Measurements from ENCODE around the gene MMEL1. TPM values are rescaled to one million over a fixed set of nuclear protein-coding genes. Genes with fewer than 3 reads are reported as not detected.
"Not testable (repeated sequence)": the region's sequence is repeated elsewhere in the genome, so short reads cannot be mapped to it uniquely, and the experiment has no call there.

Gene MMEL1
- total RNA-seq, 2 experiments from 2014 or later, result 0.67 to 1.8 TPM

DNA sequence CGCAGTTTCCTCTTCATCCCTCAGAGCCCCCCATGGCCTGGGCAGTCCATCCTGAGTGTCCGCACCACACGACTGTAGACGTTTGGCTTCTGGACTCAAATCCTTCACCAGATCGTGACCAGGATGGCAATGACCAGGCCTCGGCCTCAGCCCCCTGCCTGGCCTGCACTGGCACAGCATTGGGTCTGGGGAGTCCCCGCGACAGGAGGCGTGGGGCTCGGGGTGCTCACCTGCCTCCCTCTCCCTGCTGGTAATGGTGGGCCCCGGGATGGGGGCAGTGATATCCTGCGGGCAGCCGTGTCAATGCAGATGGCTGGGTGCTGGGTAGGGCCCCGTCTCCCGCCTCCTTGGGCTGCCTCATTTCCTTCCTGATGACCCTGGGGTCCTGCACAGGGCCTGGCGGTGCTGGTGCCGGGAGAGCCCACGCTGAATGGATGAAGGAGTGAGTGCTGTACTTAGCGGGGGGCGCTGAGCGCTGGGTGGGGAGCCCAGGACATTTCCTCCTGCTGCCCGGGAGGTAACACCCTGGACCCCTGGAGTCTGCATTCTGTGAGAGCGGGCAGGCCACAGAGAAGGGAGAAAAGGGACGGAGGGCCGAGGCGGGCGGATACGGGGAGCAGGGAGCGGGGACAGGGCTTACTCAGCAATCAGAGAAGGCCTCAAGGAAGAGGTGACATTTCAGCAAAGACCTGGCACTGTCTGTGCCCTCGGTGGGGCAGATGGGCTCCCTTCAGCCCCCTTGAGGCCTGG is 78.8 kb downstream of the MMEL1 start:
- ChIA-PET CTCF (interaction anchor here (1.0 to 3.0 kb wide), 3 partner anchors 31 to 90 kb away, joined by 3 to 38 read pairs (median 5); no protein-coding TSS in a partner anchor), POLR2A (interaction anchor here (5.7 kb wide), 1 partner anchor 32 kb away, joined by 133 read pairs; the partner anchor contains the start of gene PRXL2B)
- Mint-ChIP-seq H3K4me3 (peak overlapping the region; percentile 97), H3K9me3 (no peaks in the 10 kb centered on the region), H3K36me3 (ENCODE audit: low read depth) (peaks cover 19% of the 10 kb centered on the region), H3K4me1 (ENCODE audit: low read depth) (peaks cover 35% of the 10 kb centered on the region), H3K27me3 (no peaks in the 10 kb centered on the region), H3K27ac (peak overlapping the region; percentile 98)
- no peak for ATAC-seq (ENCODE audit: poor library complexity)
- Histone ChIP-seq H3K36me3 (ENCODE audit: insufficient read depth, low read length) (peaks cover 16% of the 10 kb centered on the region), H3K4me3 (ENCODE audit: low read length) (no peak overlapping the region), H3K9me3 (ENCODE audit: control insufficient read depth in 1 of 2, insufficient read depth in 1 of 2, low read length in 2 of 2) (no peaks in the 10 kb centered on the region), H3K27ac (ENCODE audit: low read depth in 1 of 2, low read length in 2 of 2) (no peak overlapping the region), H3K27me3 (ENCODE audit: control insufficient read depth in 1 of 2, insufficient read depth in 2 of 2, low read length in 2 of 2) (no peaks in the 10 kb centered on the region), H3K4me1 (ENCODE audit: insufficient read depth, low read length) (peaks cover 59% of the 10 kb centered on the region)
- TF ChIP-seq CTCF (IDR thresholded peaks at IDR 0.05), result no peak
- intact Hi-C loops (cut with DNase I, micrococcal nuclease), result no loop called here
- DNase-seq, result no peak

DNA sequence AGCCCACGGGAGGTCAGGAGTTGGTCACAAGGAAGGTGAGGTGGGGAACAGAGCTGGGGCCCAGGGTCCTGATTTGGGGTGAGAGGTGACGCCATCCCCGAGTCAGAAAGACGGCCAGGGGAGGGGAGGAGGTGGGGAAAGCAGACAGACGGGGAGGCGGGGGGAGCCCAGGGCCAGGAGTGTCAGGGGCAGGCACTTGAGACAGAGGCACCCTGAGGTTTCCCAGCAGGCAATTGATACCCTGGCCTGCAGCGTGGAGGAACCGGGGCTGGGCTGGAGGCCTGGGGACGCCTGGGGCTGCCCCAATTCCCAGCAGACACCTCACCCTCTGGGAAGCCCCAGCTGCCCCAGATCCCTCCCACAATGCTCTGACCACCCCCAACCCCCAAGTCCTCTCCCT is 79.7 kb downstream of the MMEL1 start:
- POLR2A ChIA-PET; H3K27ac Mint-ChIP-seq; ATAC-seq (ENCODE audit: poor library complexity); H3K9me3 Mint-ChIP-seq; CTCF ChIA-PET; H3K9me3 ChIP-seq (ENCODE audit: control insufficient read depth in 1 of 2, insufficient read depth in 1 of 2, low read length in 2 of 2); H3K27ac ChIP-seq (ENCODE audit: low read depth in 1 of 2, low read length in 2 of 2); H3K4me3 Mint-ChIP-seq; intact Hi-C loops (cut with DNase I, micrococcal nuclease); H3K27me3 ChIP-seq (ENCODE audit: control insufficient read depth in 1 of 2, insufficient read depth in 2 of 2, low read length in 2 of 2); H3K4me3 ChIP-seq (ENCODE audit: low read length); H3K36me3 ChIP-seq (ENCODE audit: insufficient read depth, low read length); H3K27me3 Mint-ChIP-seq; DNase-seq: not testable (repeated sequence)
- peaks cover 42% of the 10 kb centered on the region for H3K4me1 Mint-ChIP-seq (ENCODE audit: low read depth)
- peaks cover 58% of the 10 kb centered on the region for H3K4me1 ChIP-seq (ENCODE audit: insufficient read depth, low read length)
- H3K36me3 Mint-ChIP-seq (ENCODE audit: low read depth), result peaks cover 13% of the 10 kb centered on the region

DNA sequence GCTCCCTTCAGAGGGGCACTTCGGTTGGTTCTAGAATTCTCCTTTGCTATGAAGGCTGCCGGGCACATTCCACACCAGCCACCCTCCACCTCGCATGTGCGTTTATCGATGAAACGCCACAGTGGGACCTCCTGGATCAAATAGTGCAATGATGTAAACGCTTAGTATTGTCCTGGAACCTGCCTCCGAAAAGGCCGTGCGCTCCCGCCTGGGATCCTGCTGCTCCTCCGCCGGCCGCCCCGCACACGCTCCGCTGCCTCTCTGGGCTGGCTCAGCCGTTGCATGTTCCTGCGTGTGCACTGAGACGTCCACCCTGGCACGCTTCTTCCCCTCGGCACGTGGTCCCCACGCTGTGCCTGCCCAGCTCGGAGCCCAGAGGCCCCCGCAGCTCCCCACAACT is 80.6 kb downstream of the MMEL1 start:
- no peak overlapping the region for H3K27ac ChIP-seq (ENCODE audit: low read depth in 1 of 2, low read length in 2 of 2)
- no peak for TF ChIP-seq CTCF (IDR thresholded peaks at IDR 0.05)
- CTCF ChIA-PET, result no interaction called here
- Mint-ChIP-seq H3K27ac (no peak overlapping the region), H3K27me3 (no peaks in the 10 kb centered on the region), H3K4me3 (no peak overlapping the region), H3K9me3 (no peaks in the 10 kb centered on the region), H3K36me3 (ENCODE audit: low read depth) (peaks cover 13% of the 10 kb centered on the region), H3K4me1 (ENCODE audit: low read depth) (peaks cover 41% of the 10 kb centered on the region)
- DNase-seq, result no peak
- H3K36me3 ChIP-seq (ENCODE audit: insufficient read depth, low read length), result no peaks in the 10 kb centered on the region
- H3K27me3 ChIP-seq (ENCODE audit: control insufficient read depth in 1 of 2, insufficient read depth in 2 of 2, low read length in 2 of 2), result no peaks in the 10 kb centered on the region
- POLR2A ChIA-PET, result no interaction called here
- no peak for ATAC-seq (ENCODE audit: poor library complexity)
- intact Hi-C loops (cut with DNase I, micrococcal nuclease), result no loop called here
- H3K4me3 ChIP-seq (ENCODE audit: low read length), result no peak overlapping the region
- H3K9me3 ChIP-seq (ENCODE audit: control insufficient read depth in 1 of 2, insufficient read depth in 1 of 2, low read length in 2 of 2), result no peaks in the 10 kb centered on the region
- H3K4me1 ChIP-seq (ENCODE audit: insufficient read depth, low read length), result peaks cover 58% of the 10 kb centered on the region

DNA sequence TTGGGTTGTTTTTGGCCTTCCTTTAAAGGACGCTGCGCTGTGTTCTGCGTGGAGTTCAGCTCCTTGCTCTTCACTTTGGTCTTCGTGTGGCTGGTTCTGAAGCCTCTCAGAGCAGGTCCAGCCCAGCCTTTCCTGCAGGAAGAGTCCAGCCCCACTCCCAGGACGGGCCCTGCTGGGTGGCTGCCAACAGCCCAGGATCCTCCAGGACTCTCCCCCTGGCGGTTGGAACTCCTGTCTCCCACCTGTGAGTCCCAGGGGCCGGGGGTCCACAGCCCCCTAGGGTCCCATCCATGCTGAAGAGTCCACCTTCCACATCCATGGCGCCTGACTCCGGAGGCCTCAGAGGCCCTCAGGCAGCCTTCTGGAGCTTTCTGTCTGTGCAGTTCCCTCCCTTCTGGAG is 81.3 kb downstream of the MMEL1 start:
- H3K27me3 ChIP-seq (ENCODE audit: control insufficient read depth in 1 of 2, insufficient read depth in 2 of 2, low read length in 2 of 2); H3K27ac ChIP-seq (ENCODE audit: low read depth in 1 of 2, low read length in 2 of 2); H3K4me3 Mint-ChIP-seq; H3K9me3 ChIP-seq (ENCODE audit: control insufficient read depth in 1 of 2, insufficient read depth in 1 of 2, low read length in 2 of 2); H3K4me3 ChIP-seq (ENCODE audit: low read length); intact Hi-C loops (cut with DNase I, micrococcal nuclease); H3K9me3 Mint-ChIP-seq; ATAC-seq (ENCODE audit: poor library complexity); POLR2A ChIA-PET; H3K36me3 ChIP-seq (ENCODE audit: insufficient read depth, low read length); CTCF ChIA-PET; H3K27me3 Mint-ChIP-seq; DNase-seq: not testable (repeated sequence)
- Mint-ChIP-seq H3K4me1 (ENCODE audit: low read depth) (peaks cover 45% of the 10 kb centered on the region), H3K36me3 (ENCODE audit: low read depth) (peaks cover 17% of the 10 kb centered on the region), H3K27ac (peak overlapping the region; percentile 71)
- peaks cover 55% of the 10 kb centered on the region for H3K4me1 ChIP-seq (ENCODE audit: insufficient read depth, low read length)

- H3K27ac ChIP-seq (ENCODE audit: low read depth in 1 of 2, low read length in 2 of 2); H3K4me3 ChIP-seq (ENCODE audit: low read length); ATAC-seq (ENCODE audit: poor library complexity); H3K9me3 Mint-ChIP-seq; H3K36me3 Mint-ChIP-seq (ENCODE audit: low read depth); CTCF ChIA-PET; H3K9me3 ChIP-seq (ENCODE audit: control insufficient read depth in 1 of 2, insufficient read depth in 1 of 2, low read length in 2 of 2); DNase-seq; H3K4me3 Mint-ChIP-seq; H3K27me3 Mint-ChIP-seq; H3K27me3 ChIP-seq (ENCODE audit: control insufficient read depth in 1 of 2, insufficient read depth in 2 of 2, low read length in 2 of 2); H3K36me3 ChIP-seq (ENCODE audit: insufficient read depth, low read length); intact Hi-C loops (cut with DNase I, micrococcal nuclease): not testable (repeated sequence)
- H3K27ac Mint-ChIP-seq, result peak overlapping the region; percentile 79
- peaks cover 56% of the 10 kb centered on the region for H3K4me1 ChIP-seq (ENCODE audit: insufficient read depth, low read length)
- POLR2A ChIA-PET, result interaction anchor here (4.9 kb wide), 1 partner anchor 23 kb away, joined by 164 read pairs; the partner anchor contains the start of genes HES5 and PANK4
- peaks cover 33% of the 10 kb centered on the region for H3K4me1 Mint-ChIP-seq (ENCODE audit: low read depth)
These were observed 82.4 kb downstream of the MMEL1 start for GRCh38 chr1:2550309-2550861.
